Measurements from ENCODE around the gene PCDHGA9.
"Not testable (repeated sequence)": the region's sequence is repeated elsewhere in the genome, so short reads cannot be mapped to it uniquely, and the experiment has no call there.

The PCDHGA9 gene

DNA sequence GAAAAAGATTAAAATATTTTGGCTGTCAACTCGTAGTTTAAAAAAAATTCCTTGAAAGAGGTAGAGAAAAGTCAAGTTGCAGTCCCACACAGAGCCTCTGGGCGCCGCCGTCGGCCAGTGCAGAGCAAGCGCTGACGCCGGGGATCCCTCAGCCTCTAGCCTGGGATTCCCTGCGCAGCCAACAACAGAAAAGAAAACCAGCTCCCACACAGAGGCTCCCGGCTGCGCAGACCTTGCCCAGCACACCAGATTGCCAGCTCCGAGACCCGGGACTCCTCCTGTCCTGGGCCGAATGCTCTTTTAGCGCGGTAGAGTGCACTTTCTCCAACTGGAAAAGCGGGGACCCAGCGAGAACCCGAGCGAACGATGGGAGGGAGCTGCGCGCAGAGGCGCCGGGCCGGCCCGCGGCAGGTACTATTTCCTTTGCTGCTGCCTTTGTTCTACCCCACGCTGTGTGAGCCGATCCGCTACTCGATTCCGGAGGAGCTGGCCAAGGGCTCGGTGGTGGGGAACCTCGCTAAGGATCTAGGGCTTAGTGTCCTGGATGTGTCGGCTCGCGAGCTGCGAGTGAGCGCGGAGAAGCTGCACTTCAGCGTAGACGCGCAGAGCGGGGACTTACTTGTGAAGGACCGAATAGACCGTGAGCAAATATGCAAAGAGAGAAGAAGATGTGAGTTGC is 15.1 kb downstream of the PCDHGA9 start, which contains the start of gene PCDHGB7:
Gene PCDHGB7, plus strand, starts transcription at position 184 of the 679 bp plus-strand sequence. Its CDS starts 183 bp downstream, at position 367.
- peak within 1 kb of the TSS; percentile 38 for H3K4me3 ChIP-seq (replicated peaks; ENCODE audit: low read depth, low read length)
- TF ChIP-seq, protein P1, sequence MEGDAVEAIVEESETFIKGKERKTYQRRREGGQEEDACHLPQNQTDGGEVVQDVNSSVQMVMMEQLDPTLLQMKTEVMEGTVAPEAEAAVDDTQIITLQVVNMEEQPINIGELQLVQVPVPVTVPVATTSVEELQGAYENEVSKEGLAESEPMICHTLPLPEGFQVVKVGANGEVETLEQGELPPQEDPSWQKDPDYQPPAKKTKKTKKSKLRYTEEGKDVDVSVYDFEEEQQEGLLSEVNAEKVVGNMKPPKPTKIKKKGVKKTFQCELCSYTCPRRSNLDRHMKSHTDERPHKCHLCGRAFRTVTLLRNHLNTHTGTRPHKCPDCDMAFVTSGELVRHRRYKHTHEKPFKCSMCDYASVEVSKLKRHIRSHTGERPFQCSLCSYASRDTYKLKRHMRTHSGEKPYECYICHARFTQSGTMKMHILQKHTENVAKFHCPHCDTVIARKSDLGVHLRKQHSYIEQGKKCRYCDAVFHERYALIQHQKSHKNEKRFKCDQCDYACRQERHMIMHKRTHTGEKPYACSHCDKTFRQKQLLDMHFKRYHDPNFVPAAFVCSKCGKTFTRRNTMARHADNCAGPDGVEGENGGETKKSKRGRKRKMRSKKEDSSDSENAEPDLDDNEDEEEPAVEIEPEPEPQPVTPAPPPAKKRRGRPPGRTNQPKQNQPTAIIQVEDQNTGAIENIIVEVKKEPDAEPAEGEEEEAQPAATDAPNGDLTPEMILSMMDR (IDR thresholded peaks at IDR 0.05; ENCODE audit: low read depth, low read length, missing control alignments), result peak; percentile 77
- DNase-seq (ENCODE audit: extremely low read depth, low read depth), result not testable (repeated sequence)

DNA sequence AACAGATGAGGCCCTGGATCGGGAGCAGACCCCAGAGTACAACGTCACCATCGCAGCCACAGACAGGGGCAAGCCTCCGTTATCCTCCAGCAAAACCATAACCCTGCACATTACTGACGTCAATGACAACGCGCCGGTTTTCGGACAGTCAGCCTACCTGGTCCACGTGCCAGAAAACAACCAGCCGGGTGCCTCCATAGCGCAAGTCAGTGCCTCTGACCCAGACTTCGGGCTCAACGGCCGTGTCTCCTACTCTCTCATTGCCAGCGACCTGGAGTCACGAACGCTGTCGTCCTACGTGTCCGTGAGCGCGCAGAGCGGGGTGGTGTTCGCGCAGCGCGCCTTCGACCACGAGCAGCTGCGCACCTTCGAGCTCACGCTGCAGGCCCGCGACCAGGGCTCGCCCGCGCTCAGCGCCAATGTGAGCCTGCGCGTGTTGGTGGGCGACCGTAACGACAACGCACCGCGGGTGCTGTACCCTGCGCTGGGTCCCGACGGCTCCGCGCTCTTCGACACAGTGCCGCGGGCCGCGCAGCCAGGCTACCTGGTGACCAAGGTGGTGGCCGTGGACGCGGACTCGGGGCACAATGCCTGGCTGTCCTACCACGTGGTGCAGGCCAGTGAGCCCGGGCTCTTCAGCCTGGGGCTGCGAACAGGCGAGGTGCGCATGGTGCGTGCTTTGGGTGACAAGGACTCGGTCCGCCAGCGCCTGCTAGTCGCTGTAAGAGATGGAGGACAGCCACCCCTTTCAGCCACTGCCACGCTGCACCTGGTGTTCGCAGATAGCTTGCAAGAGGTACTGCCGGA is 16.7 kb downstream of the PCDHGA9 start:
- DNase-seq (ENCODE audit: extremely low read depth, low read depth), result no peak

DNA sequence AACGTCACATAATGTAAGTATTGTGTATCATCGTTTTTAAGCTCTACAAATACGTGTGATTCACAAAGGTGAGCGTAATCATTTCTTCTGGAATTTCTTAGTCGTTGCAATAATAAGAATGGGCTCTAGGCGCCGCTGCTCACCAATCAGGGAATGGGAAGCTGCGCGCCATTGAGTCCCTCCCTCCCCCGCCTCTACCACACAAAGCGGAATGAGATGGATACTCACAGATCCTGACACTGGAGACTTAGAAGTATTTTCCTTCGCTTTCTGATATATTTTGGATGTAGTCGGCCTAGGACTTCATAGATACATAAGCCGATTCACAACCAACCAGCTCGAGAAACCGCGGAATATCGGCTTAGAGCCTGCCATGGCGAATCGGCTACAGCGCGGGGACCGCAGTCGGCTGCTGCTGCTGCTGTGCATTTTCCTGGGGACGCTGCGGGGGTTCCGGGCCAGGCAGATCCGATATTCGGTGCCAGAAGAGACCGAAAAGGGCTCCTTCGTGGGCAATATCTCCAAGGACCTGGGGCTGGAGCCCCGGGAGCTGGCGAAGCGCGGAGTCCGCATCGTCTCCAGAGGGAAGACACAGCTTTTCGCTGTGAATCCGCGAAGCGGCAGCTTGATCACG is 18.4 kb downstream of the PCDHGA9 start, which contains the start of gene PCDHGA11:
Gene PCDHGA11, plus strand, starts transcription at position 197 of the 634 bp plus-strand sequence. Its CDS starts 177 bp downstream, at position 374.
- TF ChIP-seq, protein P1 (IDR thresholded peaks at IDR 0.05; ENCODE audit: low read depth, low read length, missing control alignments), result peak; percentile 54
- no peak for DNase-seq (ENCODE audit: extremely low read depth, low read depth)
- peak within 1 kb of the TSS; percentile 42 for H3K4me3 ChIP-seq (replicated peaks; ENCODE audit: low read depth, low read length)

More for the DNA sequence above, 16.7 kb downstream of the PCDHGA9 start:
- TF ChIP-seq, protein P1 (IDR thresholded peaks at IDR 0.05; ENCODE audit: low read depth, low read length, missing control alignments), result no peak
- no peak overlapping the region for H3K4me3 ChIP-seq (replicated peaks; ENCODE audit: low read depth, low read length)

DNA sequence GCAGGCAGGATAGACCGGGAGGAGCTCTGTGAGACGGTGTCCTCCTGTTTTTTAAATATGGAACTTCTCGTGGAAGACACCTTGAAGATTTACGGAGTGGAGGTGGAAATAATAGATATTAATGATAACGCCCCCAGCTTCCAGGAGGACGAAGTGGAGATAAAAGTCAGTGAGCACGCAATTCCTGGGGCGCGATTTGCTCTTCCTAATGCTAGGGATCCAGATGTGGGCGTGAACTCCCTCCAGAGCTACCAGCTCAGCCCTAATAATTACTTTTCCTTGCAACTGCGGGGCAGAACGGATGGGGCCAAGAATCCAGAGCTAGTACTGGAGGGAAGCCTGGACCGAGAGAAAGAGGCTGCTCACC is 18.9 kb downstream of the PCDHGA9 start:
- DNase-seq (ENCODE audit: extremely low read depth, low read depth), result no peak
- TF ChIP-seq, protein P1 (IDR thresholded peaks at IDR 0.05; ENCODE audit: low read depth, low read length, missing control alignments), result no peak
- H3K4me3 ChIP-seq (replicated peaks; ENCODE audit: low read depth, low read length), result peak overlapping the region; percentile 42

DNA sequence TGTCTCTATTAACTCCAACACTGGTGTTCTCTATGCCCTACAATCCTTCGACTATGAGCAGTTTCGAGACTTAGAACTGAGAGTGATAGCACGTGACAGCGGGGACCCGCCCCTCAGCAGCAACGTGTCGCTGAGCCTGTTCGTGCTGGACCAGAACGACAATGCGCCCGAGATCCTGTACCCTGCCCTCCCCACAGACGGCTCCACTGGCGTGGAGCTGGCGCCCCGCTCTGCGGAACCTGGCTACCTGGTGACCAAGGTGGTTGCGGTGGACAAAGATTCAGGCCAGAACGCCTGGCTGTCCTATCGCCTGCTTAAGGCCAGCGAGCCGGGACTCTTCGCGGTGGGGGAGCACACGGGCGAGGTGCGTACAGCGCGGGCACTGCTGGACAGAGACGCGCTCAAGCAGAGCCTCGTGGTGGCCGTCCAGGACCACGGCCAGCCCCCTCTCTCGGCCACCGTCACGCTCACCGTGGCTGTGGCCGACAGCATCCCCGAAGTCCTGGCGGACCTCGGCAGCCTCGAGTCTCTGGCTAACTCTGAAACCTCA is 20.2 kb downstream of the PCDHGA9 start:
- no peak for DNase-seq (ENCODE audit: extremely low read depth, low read depth)
- no peak overlapping the region for H3K4me3 ChIP-seq (replicated peaks; ENCODE audit: low read depth, low read length)
- TF ChIP-seq, protein P1 (IDR thresholded peaks at IDR 0.05; ENCODE audit: low read depth, low read length, missing control alignments), result no peak

DNA sequence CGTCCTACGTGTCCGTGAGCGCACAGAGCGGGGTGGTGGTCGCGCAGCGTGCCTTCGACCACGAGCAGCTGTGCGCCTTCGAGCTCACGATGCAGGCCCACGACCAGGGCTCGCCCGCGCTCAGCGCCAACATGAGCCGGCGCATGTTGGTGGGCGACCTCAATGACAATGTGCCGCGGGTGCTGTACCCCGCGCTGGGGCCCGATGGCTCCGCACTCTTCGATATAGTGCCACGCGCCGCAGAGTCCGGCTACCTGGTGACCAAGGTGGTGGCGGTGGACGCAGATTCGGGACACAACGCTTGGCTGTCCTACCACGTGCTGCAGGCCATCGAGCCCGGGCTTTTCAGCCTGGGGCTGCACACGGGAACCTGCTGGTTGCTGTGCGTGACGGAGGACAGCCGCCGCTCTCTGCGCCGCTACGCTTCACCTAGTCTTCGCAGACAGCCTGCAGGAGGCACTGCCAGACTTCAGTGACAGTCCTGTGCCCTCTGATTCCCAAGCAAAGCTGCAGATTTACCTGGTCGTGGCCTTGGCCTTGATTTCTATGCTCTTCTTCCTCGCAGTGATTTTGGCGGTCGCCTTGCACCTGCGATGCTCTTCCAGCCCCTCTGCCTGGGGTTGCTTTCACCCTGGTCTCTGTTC is 25.3 kb downstream of the PCDHGA9 start:
- H3K4me3 ChIP-seq (replicated peaks; ENCODE audit: low read depth, low read length), result no peak overlapping the region
- TF ChIP-seq, protein P1 (IDR thresholded peaks at IDR 0.05; ENCODE audit: low read depth, low read length, missing control alignments), result no peak
- DNase-seq (ENCODE audit: extremely low read depth, low read depth), result no peak

Measured in HFF-Myc (cell line).